HK-2 (cell line): ENCODE results near the gene RAB3GAP2.
"Not testable (repeated sequence)": the region's sequence is repeated elsewhere in the genome, so short reads cannot be mapped to it uniquely, and the experiment has no call there.

Experiments used
- DNase-seq: peaks from one replicate; pipeline ENCODE4 v3.0.0-alpha.2; 2018; ENCODE audit not compliant: unreplicated experiment

RAB3GAP2 gene

DNA sequence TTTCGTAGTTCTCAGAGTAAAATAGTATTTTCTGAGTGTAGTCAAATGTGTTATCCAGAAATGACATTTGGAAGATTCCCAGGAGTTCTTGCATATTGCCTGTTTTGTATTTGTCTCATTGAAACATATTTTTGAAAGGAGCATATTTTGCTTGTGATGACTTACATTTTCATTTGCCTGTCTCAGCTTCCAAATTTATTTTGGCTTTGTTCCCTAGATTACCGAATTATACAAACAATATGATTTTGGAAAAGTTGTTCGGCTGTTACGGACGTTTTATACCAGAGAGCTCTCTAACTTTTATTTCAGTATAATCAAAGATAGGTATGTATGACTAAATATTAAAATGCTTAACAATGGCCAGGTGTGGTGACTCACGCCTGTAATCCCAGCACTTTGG, 132.3 kb downstream of the RAB3GAP2 start:
- no peak for DNase-seq

DNA sequence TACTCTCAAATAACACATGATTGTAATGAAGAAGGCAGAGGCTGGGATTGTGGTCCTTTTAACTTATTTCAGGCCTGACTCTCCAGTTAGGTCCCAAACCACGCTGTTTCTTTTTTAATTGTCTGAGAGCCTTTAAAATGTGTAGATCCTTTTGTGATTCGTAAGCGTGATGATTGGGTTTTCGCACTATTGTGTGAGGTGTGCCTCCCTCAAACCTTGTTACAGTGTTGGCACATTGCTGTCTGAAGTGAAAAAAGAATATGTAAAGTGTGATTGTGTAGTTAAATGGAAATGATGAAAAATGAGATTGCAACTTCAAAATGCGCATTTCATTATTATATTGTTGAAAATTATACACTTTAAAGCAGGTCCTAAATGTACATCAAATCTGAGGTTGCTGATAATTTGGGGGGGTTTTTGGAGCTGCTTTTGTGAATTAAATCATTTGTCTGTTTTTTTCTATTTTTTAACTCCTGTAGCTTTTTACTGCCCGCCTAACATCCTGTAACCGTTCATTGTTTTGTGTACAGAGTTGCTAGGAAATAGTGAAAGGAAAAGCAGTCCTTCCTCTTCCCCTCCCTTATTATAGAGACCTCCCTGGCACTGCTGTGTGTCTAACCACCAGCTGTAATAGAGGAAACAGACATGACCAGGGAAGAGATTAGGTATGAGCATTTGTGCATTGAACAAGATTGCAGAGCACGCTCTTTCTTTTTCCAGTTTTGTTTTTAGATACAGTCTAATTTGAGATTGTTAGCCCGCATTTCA, 135.1 kb downstream of the RAB3GAP2 start:
- no peak for DNase-seq

DNA sequence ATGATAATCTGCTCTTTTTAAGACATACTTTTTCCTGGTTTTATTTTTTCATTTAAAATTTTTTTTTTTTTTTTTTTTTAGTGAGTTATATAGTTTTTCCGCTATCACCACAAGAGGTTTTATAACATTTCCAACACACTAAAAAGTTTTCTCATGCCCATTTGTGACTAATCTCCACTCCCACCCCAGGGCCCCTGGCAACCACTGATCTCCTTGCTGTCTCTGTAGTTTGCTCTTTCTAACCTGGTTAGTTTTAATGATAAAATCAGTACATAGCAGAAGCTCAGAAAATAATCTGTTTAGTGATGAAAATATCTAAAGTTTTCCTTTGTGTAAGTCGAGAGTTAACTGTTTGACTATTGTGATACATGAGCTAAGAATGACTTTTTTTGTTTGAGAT, 136.5 kb downstream of the RAB3GAP2 start:
- DNase-seq = no peak

DNA sequence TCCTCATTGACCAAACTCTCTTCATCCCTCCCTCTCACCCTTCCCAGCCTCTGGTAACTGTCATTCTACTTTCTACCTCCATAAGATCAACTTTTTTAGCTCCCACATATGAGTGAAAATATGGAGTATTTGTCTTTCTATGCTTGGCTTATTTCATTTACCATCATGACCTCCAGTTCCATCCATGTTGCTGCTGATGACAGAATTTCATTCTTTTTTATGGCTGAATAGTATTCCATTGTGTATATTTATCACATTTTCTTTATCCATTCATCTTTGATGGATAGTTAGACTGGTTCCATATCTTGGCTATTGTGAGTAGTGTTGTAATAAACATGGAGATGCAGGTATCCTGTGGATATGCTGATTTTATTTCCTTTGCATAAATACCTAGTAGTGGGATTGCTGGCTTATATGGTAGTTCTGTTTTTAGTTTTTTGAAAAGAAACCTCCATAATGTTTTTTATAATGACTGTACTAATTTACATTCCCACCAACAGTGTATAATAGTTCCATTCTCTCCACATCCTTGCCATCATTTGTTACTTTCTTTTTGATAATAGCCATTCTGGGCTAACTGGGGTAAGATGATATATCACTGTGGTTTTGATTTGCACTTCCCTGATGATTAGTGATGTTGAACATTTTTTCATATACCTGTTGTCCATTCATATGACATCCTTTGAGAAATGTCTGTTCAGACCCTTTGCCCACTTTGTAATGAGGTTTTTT, 142.6 kb downstream of the RAB3GAP2 start:
- DNase-seq = no peak

DNA sequence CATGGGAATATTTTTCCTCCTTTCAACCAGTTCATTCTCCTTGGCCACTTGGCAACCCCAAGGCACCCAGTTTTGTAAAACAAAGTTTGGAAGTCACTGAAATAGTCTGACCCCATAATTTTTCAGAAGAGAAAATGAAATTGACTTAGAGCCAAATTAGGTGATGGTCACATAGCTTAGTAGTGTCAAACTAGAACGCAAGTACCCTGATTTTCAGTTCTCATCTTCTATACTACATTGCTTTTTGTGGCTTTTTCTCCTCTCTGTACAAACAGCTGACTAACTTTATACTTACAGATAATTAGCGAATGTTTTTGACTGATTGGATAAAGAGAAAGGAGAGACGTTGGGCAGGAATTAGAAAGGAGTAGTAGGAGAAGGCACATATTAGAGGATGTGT, 145.2 kb downstream of the RAB3GAP2 start:
- DNase-seq = no peak

DNA sequence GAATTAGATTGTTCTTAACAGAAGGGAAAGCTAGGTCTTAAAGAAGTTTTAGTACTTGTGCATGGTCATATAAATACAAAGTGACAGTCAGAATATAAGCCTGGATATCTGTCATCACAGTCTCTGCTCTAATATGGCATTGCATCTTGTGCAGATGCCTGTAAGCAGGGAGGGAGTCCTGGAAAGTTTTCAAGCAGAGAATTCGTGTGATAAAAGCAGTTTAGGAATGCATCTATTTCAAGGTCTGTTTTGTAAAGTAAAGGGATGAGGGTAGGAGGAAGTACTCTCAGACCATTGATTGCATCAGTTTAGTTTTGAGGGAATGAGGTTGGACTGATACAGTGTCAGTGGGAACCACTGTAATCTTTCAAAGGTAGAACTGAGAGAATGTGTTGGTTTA, 147.7 kb downstream of the RAB3GAP2 start:
- no peak for DNase-seq

DNA sequence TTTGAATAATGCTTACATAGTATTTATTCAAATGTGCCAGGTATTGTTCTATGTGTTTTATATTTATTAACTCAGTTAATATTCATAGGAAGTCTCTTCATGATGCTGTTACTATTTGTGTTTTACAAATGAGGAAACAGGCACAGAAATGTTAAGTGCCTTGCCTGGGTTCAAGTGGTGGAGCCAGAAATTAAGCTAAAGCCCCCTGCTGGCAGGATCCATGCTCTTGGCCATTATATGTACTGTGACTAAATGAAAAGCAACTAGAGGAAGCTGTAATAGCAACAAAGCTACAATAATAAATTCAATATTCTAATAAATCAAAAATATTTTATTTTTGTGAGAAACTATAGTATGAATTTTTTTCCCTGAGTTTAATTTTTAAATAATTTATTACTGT, 148.4 kb downstream of the RAB3GAP2 start:
- no peak for DNase-seq

DNA sequence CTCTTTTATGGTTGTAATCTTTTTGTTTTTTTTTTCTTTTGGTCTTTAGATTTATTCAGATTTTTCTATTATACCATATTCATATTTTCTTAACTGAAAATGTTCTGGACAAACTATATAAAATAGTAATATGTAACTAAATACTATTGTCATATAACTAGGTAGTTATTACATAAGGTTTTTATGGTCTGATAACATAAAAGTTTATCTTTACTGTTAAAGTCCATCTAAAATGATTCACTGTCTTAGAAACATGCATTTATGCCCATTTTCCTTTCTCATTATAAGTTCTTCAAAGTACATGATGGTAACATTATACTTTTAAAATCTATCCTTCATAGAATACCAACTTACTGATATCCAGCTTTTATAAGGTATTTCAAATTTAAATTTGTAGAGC, 149.2 kb downstream of the RAB3GAP2 start:
- DNase-seq = no peak

DNA sequence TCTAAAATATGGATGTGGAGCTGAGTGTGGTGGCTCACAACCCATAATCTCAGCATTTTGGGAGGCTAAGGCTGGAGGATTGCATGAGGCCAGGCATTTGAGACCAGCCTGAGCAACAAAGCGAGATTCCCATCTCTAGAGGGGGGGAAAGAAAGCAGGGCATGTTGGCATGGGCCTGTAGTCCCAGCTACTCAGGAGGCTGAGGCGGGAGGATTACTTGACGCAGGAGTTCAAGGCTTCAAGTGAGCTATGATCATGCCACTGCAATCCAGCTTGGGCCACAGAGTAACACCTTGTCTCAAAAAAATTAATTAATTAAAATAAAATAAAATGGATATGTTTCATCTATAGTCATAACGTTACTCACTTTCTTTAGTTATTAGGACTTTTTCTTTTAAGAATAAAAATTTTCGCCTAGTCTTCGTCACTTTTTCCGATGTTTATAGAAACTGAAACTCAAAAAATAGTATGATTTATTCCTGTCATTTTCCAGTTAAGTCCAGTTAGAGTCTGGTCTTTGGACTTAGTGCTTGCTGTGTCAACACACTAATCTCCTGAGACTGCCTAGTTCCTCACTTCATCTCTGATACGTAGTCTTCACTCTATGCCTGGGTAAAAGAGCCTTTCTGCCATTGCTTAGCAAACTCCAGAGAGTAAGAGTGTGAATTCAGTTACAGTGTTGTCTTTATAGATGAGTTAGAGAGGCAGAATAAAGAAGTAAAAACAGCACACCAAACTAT, 150.3 kb downstream of the RAB3GAP2 start:
- DNase-seq = no peak

DNA sequence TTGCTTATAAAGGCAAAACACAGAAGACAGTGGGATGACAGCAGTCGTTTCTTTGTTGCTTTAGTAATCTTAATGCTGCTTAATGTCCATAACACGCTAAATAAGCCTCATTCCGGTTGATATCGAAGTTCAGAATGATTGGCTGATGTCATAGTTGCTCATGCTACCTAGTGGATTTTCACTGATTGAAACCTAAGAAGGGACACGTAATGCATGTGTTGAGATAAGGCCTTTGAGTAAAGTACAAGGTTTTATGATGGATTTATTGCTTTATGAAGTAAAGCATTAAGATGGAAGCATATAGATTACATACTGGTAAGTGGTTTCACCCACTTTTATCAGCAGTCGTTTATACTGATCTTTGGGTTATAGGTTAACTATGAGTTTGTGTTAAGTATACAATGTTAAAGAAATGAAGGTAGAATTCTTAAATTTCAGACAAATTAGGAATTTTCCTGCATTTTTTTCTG, 153.2 kb downstream of the RAB3GAP2 start:
- no peak for DNase-seq

DNA sequence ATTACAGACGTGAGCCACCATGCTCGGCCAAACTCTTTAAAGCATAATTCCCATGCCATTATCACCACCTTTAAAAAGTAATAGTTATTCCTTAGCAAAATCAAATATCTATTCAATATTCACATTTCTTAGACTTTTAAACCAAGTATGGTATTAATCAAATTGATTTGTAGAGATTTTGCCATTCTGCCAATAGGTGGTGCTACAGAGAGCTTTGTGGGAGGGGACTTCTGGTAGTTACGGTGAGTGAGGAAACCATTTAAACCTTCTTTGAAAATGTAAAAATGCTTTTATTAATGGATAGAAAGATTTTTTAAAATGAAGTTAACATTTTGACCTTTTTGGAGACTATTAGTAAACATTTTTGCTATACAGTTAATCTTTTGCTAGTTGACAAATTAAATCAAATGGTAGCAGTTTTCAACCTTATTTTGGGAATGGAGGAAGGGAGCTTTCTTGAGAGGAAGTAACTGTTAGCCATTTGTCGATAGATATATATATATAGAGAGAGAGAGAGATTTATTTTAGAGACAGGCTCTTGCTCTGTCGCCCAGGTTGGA, 159.0 kb downstream of the RAB3GAP2 start:
- no peak for DNase-seq

DNA sequence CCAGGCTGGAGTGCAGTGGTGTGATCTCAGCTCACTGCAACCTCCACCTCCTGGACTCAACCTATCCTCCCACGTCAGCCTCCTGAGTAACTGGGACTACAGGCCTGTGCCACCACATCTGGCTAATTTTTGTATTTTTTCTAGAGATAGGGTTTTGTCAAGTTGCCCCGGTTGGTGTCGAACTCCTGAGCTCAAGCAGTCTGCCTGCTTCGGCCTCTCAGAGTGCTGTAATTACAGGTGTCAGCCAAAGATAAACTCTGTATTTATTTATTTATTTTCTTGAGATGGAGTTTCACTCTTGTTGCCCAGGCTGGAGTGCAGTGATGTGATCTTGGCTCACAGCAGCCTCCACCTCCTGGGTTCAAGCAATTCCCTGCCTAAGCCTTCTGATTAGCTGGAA, 159.7 kb downstream of the RAB3GAP2 start:
- DNase-seq = not testable (repeated sequence)

DNA sequence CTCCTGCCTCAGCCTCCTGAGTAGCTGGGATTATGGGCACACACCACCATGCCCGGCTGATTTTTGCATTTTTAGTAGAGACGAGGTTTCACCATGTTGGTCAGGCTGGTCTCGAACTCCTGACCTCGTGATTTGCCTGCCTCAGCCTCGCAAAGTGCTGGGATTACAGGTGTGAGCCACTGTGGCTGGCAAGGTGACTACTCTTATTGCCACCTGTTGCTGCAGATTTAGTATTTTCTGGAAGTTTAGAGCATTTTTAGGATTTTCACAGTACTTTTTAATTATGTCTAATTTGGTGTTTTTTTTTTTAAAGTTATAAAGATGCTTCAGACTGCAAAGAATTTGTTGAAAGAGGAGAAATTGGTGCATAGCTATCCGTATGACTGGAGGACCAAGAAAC, 161.8 kb downstream of the RAB3GAP2 start:
- not testable (repeated sequence) for DNase-seq

DNA sequence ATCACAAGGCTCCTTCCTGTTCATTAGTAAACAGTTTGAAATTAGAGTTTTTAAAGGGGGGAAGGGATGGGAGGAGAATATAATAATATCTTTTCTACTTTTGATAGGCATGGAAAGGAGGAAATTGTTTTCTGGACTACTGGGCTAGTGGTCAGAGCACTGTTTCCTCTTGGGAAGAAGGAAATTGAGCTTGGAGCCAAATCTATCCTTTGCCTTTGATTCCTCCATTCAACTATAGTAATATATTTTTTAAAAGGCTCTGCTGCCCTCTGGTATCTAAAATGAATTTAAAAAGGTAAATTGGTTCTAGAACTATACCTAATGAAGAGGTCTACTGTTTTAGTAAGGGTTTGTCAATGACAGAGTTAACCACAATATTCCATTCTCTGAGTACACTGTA, 172.4 kb downstream of the RAB3GAP2 start:
- no peak for DNase-seq
